T-cell (primary cell): Measurements from ENCODE around the gene CETN1. TPM values are rescaled to one million over a fixed set of nuclear protein-coding genes. Genes with fewer than 3 reads are reported as not detected.
A peak's percentile ranks its signal among the peaks of the same experiment; 100 is the strongest.

Experiments used
- ATAC-seq, 4 experiments: fragments of 200-7000 bp in 3 of 4; fragments of 150-1000 bp in 1 of 4; cut with Tn5 transposase; replicated peaks in 1 of 4; 1 replicate in 3 of 4; 2 replicates in 1 of 4; pipeline ENCODE4 v1.10.0; 2021; ENCODE audit warnings: moderate library complexity in 3 of 4, mild to moderate bottlenecking in 2 of 4, moderate number of reproducible peaks in 1 of 4
- CTCF ChIA-PET, 2 donors: fragments of 300-600 bp; sonication (Branson Sonifier 250); formaldehyde crosslinking; loops; one replicate each; lab custom pipeline; 2022; ENCODE audit warnings: antibody characterized with exemption in 2 of 2; lab: Charles Lee
- POLR2A ChIA-PET, 2 donors: fragments of 300-600 bp; sonication (Branson Sonifier 250); formaldehyde crosslinking; loops; one replicate each; lab custom pipeline; 2022; ENCODE audit warnings: antibody characterized with exemption in 2 of 2; lab: Charles Lee
- DNase-seq, 35 experiments: peaks; one replicate each; pipeline versions ENCODE4 v3.0.0 to v3.0.0-alpha.2; 2013 to 2023
- H3K27ac ChIP-seq: one replicate; pipeline ENCODE4 v1.5.1; 2013; ENCODE audit warnings: low read length
- H3K27me3 ChIP-seq, 2 experiments: replicated peaks in 1 of 2; 1 replicate in 1 of 2; 2 replicates in 1 of 2; pipeline versions ENCODE4 v1.6.1 to v1.7.0; 2013; ENCODE audit warnings: low read length in 1 of 2, mixed read lengths in 1 of 2; ENCODE audit not compliant: control insufficient read depth in 2 of 2, insufficient read depth in 2 of 2; ENCODE audit errors: extremely low read depth in 1 of 2
- H3K36me3 ChIP-seq, 2 donors: 1 replicate in 1 of 2; 2 replicates in 1 of 2; pipeline versions ENCODE4 v1.6.1 to v1.7.0; 2013; ENCODE audit warnings: low read length in 1 of 2; ENCODE audit not compliant: control insufficient read depth in 2 of 2, insufficient read depth in 1 of 2; ENCODE audit errors: extremely low read depth in 1 of 2
- H3K4me1 ChIP-seq, 2 experiments: 1 replicate in 1 of 2; 2 replicates in 1 of 2; pipeline versions ENCODE4 v1.6.1 to v1.7.0; 2013; ENCODE audit warnings: low read length in 2 of 2, mixed read lengths in 1 of 2; ENCODE audit not compliant: insufficient read depth in 2 of 2, control insufficient read depth in 1 of 2; ENCODE audit errors: extremely low read depth in 1 of 2
- H3K4me3 ChIP-seq, 2 donors: 1 replicate in 1 of 2; 2 replicates in 1 of 2; pipeline versions ENCODE4 v1.5.1 to v1.7.0; 2013; ENCODE audit warnings: mild to moderate bottlenecking in 2 of 2, low read length in 1 of 2, moderate library complexity in 1 of 2; ENCODE audit not compliant: control insufficient read depth in 1 of 2; ENCODE audit errors: extremely low read depth in 1 of 2
- H3K9me3 ChIP-seq: 2 replicates; pipeline ENCODE4 v1.7.0; 2013
- H3K27ac Mint-ChIP-seq, 2 donors: one replicate each; pipeline ENCODE4 v1.8.0; 2020 to 2021; ENCODE audit warnings: mild to moderate bottlenecking in 2 of 2, mixed read lengths in 2 of 2
- H3K27me3 Mint-ChIP-seq, 2 donors: one replicate each; pipeline ENCODE4 v1.8.0; 2021 to 2022; ENCODE audit warnings: mixed read lengths in 2 of 2
- H3K36me3 Mint-ChIP-seq: one replicate; pipeline ENCODE4 v1.8.0; 2021; ENCODE audit warnings: mixed read lengths
- H3K4me1 Mint-ChIP-seq, 3 donors: one replicate each; pipeline ENCODE4 v1.8.0; 2020 to 2022; ENCODE audit warnings: mixed read lengths in 3 of 3, mild to moderate bottlenecking in 1 of 3
- H3K4me3 Mint-ChIP-seq, 3 donors: one replicate each; pipeline ENCODE4 v1.8.0; 2020 to 2022; ENCODE audit warnings: mild to moderate bottlenecking in 3 of 3, mixed read lengths in 3 of 3, moderate library complexity in 3 of 3
- H3K9me3 Mint-ChIP-seq, 3 donors: one replicate each; pipeline ENCODE4 v1.8.0; 2020 to 2022; ENCODE audit warnings: mixed read lengths in 3 of 3
- WGBS: methylation state at CpG from one replicate; pipeline ENCODE4 v1.1.5; 2013; ENCODE audit warnings: missing lambda C conversion rate; ENCODE audit not compliant: insufficient coverage; 5-methylcytosine and 5-hydroxymethylcytosine counted together
- total RNA-seq, 35 experiments: library from RNA in 6 of 35; stranded (reverse) in 6 of 35; fragments of 120-200 nt in 1 of 35; gene quantifications; one replicate each; pipeline versions ENCODE4 v1.2.1 to v1.2.4 and lab custom pipeline; 2013 to 2026

The CETN1 gene
- total RNA-seq, 5 donors from 2014 or later (not counting 1 experiment from before 2014, with no cell fraction given) = not detected

- Mint-ChIP-seq H3K4me3 (no peak overlapping the region), H3K36me3 (no peaks in the 10 kb centered on the region), H3K4me1 (peaks cover 0 to 14% (median 9%) of the 10 kb centered on the region in 3 donors), H3K9me3 (peaks cover 0 to 4% (median 4%) of the 10 kb centered on the region in 3 donors), H3K27ac (no peak overlapping the region), H3K27me3 (peaks cover 5 to 14% of the 10 kb centered on the region in 2 donors)
- POLR2A ChIA-PET = no interaction called here
- no peak for DNase-seq
- Histone ChIP-seq H3K36me3 (no peaks in the 10 kb centered on the region), H3K9me3 (no peaks in the 10 kb centered on the region), H3K27me3 (peaks cover 4 to 19% of the 10 kb centered on the region in 2 experiments), H3K27ac (no peak overlapping the region), H3K4me3 (no peak overlapping the region), H3K4me1 (peaks cover 0 to 13% of the 10 kb centered on the region in 2 experiments)
- ATAC-seq = no peak
- WGBS = no CpG with 5 or more reads among the region's 4 CpGs
- CTCF ChIA-PET = no interaction called here
Measured at GRCh38 chr18:595068-595467, 14.9 kb downstream of the CETN1 start.

- peaks cover 0 to 13% of the 10 kb centered on the region in 2 experiments for H3K4me1 ChIP-seq
- DNase-seq = no peak
- Mint-ChIP-seq H3K27ac (peak overlapping the region in 1 of 2 donors; percentile 31), H3K4me3 (no peak overlapping the region), H3K36me3 (no peaks in the 10 kb centered on the region), H3K9me3 (no peaks in the 10 kb centered on the region), H3K27me3 (peaks cover 7 to 20% of the 10 kb centered on the region in 2 donors), H3K4me1 (peaks cover 0 to 14% (median 9%) of the 10 kb centered on the region in 3 donors)
- no peak overlapping the region for H3K27ac ChIP-seq
- ATAC-seq = no peak
- ChIA-PET CTCF (interaction anchor here in 1 of 2 donors (0.6 kb wide), 1 partner anchor 219 kb away, joined by 3 read pairs; no protein-coding TSS in a partner anchor), POLR2A (no interaction called here)
- no peaks in the 10 kb centered on the region for H3K9me3 ChIP-seq
- H3K36me3 ChIP-seq = no peaks in the 10 kb centered on the region
- WGBS = 90% methylated on average over 1 of the region's 1 CpG
- H3K4me3 ChIP-seq = no peak overlapping the region
- H3K27me3 ChIP-seq = peaks cover 4 to 19% of the 10 kb centered on the region in 2 experiments
Measured at GRCh38 chr18:595571-595970, 15.4 kb downstream of the CETN1 start.

GRCh38 chr18:596288-596881 is 16.2 kb downstream of the CETN1 start:
- peaks cover 0 to 14% (median 9%) of the 10 kb centered on the region in 3 donors for H3K4me1 Mint-ChIP-seq

GRCh38 chr18:598124-598589 is 18.0 kb downstream of the CETN1 start:
- 73% methylated on average over 2 of the region's 6 CpGs for WGBS
- no peak for DNase-seq
- Mint-ChIP-seq H3K9me3 (no peaks in the 10 kb centered on the region), H3K36me3 (no peaks in the 10 kb centered on the region), H3K4me3 (no peak overlapping the region), H3K27me3 (peaks cover 13 to 27% of the 10 kb centered on the region in 2 donors), H3K27ac (no peak overlapping the region), H3K4me1 (peaks cover 0 to 14% (median 9%) of the 10 kb centered on the region in 3 donors)
- Histone ChIP-seq H3K9me3 (no peaks in the 10 kb centered on the region), H3K27me3 (peaks cover 4 to 11% of the 10 kb centered on the region in 2 experiments), H3K27ac (no peak overlapping the region), H3K36me3 (no peaks in the 10 kb centered on the region), H3K4me1 (peaks cover 0 to 13% of the 10 kb centered on the region in 2 experiments), H3K4me3 (no peak overlapping the region)
- ATAC-seq = no peak
- ChIA-PET CTCF (interaction anchor here in 1 of 2 donors (0.9 kb wide), 1 partner anchor 234 kb away, joined by 3 read pairs; no protein-coding TSS in a partner anchor), POLR2A (no interaction called here)

More at GRCh38 chr18:596288-596881, 16.2 kb downstream of the CETN1 start:
- no peaks in the 10 kb centered on the region for H3K9me3 Mint-ChIP-seq
- 22% methylated on average over 14 of the region's 24 CpGs for WGBS
- Histone ChIP-seq H3K36me3 (no peaks in the 10 kb centered on the region), H3K9me3 (no peaks in the 10 kb centered on the region), H3K27me3 (peaks cover 4 to 14% of the 10 kb centered on the region in 2 experiments), H3K4me1 (peaks cover 0 to 13% of the 10 kb centered on the region in 2 experiments), H3K27ac (no peak overlapping the region), H3K4me3 (peak overlapping the region in 1 of 2 donors; percentile 15)
- POLR2A ChIA-PET = no interaction called here
- ATAC-seq (peak; percentile 69 to 80 (median 76)), DNase-seq (peak in 9 of 35 experiments; percentile 2 to 84 (median 40))
- no peaks in the 10 kb centered on the region for H3K36me3 Mint-ChIP-seq
- CTCF ChIA-PET = interaction anchor here in 1 of 2 donors (0.6 kb wide), 1 partner anchor 24 kb away, joined by 3 read pairs; no protein-coding TSS in a partner anchor
- H3K27ac Mint-ChIP-seq = peak overlapping the region in 1 of 2 donors; percentile 57
- peak overlapping the region; percentile 9 to 59 (median 34) for H3K4me3 Mint-ChIP-seq
- peaks cover 12 to 26% of the 10 kb centered on the region in 2 donors for H3K27me3 Mint-ChIP-seq

GRCh38 chr18:600107-600506 is 19.9 kb downstream of the CETN1 start:
- no CpG with 5 or more reads among the region's 3 CpGs for WGBS
- H3K9me3 Mint-ChIP-seq = no peaks in the 10 kb centered on the region
- CTCF ChIA-PET = no interaction called here

GRCh38 chr18:604771-605170 is 24.6 kb downstream of the CETN1 start:
- ChIA-PET CTCF (no interaction called here), POLR2A (no interaction called here)
- Mint-ChIP-seq H3K4me3 (no peak overlapping the region), H3K27ac (no peak overlapping the region), H3K4me1 (no peaks in the 10 kb centered on the region), H3K27me3 (peaks cover 23 to 27% of the 10 kb centered on the region in 2 donors), H3K9me3 (no peaks in the 10 kb centered on the region), H3K36me3 (no peaks in the 10 kb centered on the region)
- no peak overlapping the region for H3K27ac ChIP-seq
- H3K36me3 ChIP-seq = no peaks in the 10 kb centered on the region
- H3K4me3 ChIP-seq = no peak overlapping the region
- peaks cover 0 to 16% of the 10 kb centered on the region in 2 experiments for H3K27me3 ChIP-seq
- WGBS = 76% methylated on average over 8 of the region's 8 CpGs
- ATAC-seq (no peak), DNase-seq (no peak)
- H3K4me1 ChIP-seq = no peaks in the 10 kb centered on the region
- H3K9me3 ChIP-seq = no peaks in the 10 kb centered on the region

More at GRCh38 chr18:600107-600506, 19.9 kb downstream of the CETN1 start:
- peaks cover 0 to 13% of the 10 kb centered on the region in 2 experiments for H3K4me1 ChIP-seq
- ATAC-seq (no peak), DNase-seq (no peak)
- Mint-ChIP-seq H3K4me3 (no peak overlapping the region), H3K4me1 (peaks cover 0 to 14% (median 9%) of the 10 kb centered on the region in 3 donors), H3K27me3 (peaks cover 13 to 21% of the 10 kb centered on the region in 2 donors), H3K27ac (no peak overlapping the region), H3K36me3 (no peaks in the 10 kb centered on the region)
- no peak overlapping the region for H3K27ac ChIP-seq
- no peaks in the 10 kb centered on the region for H3K9me3 ChIP-seq
- H3K36me3 ChIP-seq = no peaks in the 10 kb centered on the region
- no peak overlapping the region for H3K4me3 ChIP-seq
- POLR2A ChIA-PET = no interaction called here
- peaks cover 4 to 10% of the 10 kb centered on the region in 2 experiments for H3K27me3 ChIP-seq
